Stimulated activated CD8-positive, alpha-beta memory T cell treated with anti-CD3 and anti-CD28 coated beads, Interleukin-12 subunit alpha, Interleukin-12 subunit beta, amount 100 ng/mL, for 1 hour (primary cell): Measurements from ENCODE around the gene RNU4-1.
"Not testable (repeated sequence)": the region's sequence is repeated elsewhere in the genome, so short reads cannot be mapped to it uniquely, and the experiment has no call there.

Experiments
- DNase-seq: peaks from one replicate; pipeline ENCODE4 v3.0.0-alpha.2; 2020; ENCODE audit warnings: low read depth

The RNU4-1 gene

GRCh38 chr12:120292661-120293531 lies at the start of gene RNU4-1:
TSS of gene RNU4-1 (minus strand) at chr12:120293237.
- peak; percentile 58 for DNase-seq

- DNase-seq, result no peak
Measured at GRCh38 chr12:120342175-120343038, 49.4 kb upstream of the RNU4-1 start.

GRCh38 chr12:120339256-120339655 lies 46.2 kb upstream of the RNU4-1 start:
- no peak for DNase-seq

- DNase-seq, result no peak
Measured at GRCh38 chr12:120337730-120338129, 44.7 kb upstream of the RNU4-1 start.

- not testable (repeated sequence) for DNase-seq
Measured at GRCh38 chr12:120336392-120336791, 43.4 kb upstream of the RNU4-1 start.

- peak; percentile 3 for DNase-seq
Measured at GRCh38 chr12:120335447-120335846, 42.4 kb upstream of the RNU4-1 start.

- no peak for DNase-seq
Measured at GRCh38 chr12:120332523-120332922, 39.5 kb upstream of the RNU4-1 start.

GRCh38 chr12:120332041-120332440 lies 39.0 kb upstream of the RNU4-1 start:
- no peak for DNase-seq

GRCh38 chr12:120331390-120331789 lies 38.4 kb upstream of the RNU4-1 start:
- DNase-seq, result no peak

- no peak for DNase-seq
Measured at GRCh38 chr12:120328228-120328627, 35.2 kb upstream of the RNU4-1 start.

- DNase-seq, result no peak
Measured at GRCh38 chr12:120327593-120327992, 34.6 kb upstream of the RNU4-1 start, which contains the start of gene PLA2G1B. TSS of gene PLA2G1B (minus strand) at chr12:120327779. CDS start at chr12:120327753, 26 bp downstream.

- no peak for DNase-seq
Measured at GRCh38 chr12:120324841-120325417, 31.9 kb upstream of the RNU4-1 start.

- DNase-seq, result no peak
Measured at GRCh38 chr12:120323772-120324171, 30.7 kb upstream of the RNU4-1 start.

GRCh38 chr12:120321382-120322202 lies 28.6 kb upstream of the RNU4-1 start:
- no peak for DNase-seq

- peak; percentile 100 for DNase-seq
Measured at GRCh38 chr12:120317224-120318105, 24.4 kb upstream of the RNU4-1 start.

GRCh38 chr12:120316798-120317223 lies 23.8 kb upstream of the RNU4-1 start:
- no peak for DNase-seq

GRCh38 chr12:120314220-120314619 lies 21.2 kb upstream of the RNU4-1 start:
- DNase-seq, result no peak

- DNase-seq, result peak; percentile 86
Measured at GRCh38 chr12:120301962-120302815, 9.2 kb upstream of the RNU4-1 start, which contains the start of gene SIRT4. TSS of gene SIRT4 (plus strand) at chr12:120302321. CDS start at chr12:120303562, 1,241 bp downstream.

GRCh38 chr12:120292411-120292660 lies 701 bp downstream of the RNU4-1 start:
- DNase-seq, result no peak
